SK-N-MC (cell line): Measurements from ENCODE around the gene PLCXD1.

Experiments
- EZH2 ChIP-seq: fragments of 200-600 bp; sonication (generic); IDR thresholded peaks from one replicate; pipeline ENCODE4 v1.6.1; 2017; ENCODE audit warnings: antibody characterized with exemption
- FOXP2 ChIP-seq: optimal IDR thresholded peaks from 2 replicates; pipeline ENCODE3; 2011; ENCODE audit warnings: mild to moderate bottlenecking, moderate library complexity; ENCODE audit not compliant: insufficient read depth; ENCODE audit errors: extremely low read length, control extremely low read depth
- POLR2AphosphoS5 ChIP-seq: IDR thresholded peaks from 2 replicates; pipeline ENCODE4 v1.6.1; 2012; ENCODE audit warnings: mild to moderate bottlenecking, low read depth, low read length, borderline replicate concordance

- TF ChIP-seq EZH2 = no peak
- no peak for TF ChIP-seq POLR2AphosphoS5
- TF ChIP-seq FOXP2 = no peak
Measured at GRCh38 chrX:323721-324628, 42.8 kb downstream of the PLCXD1 start.
